Measurements from ENCODE around the gene CREB1.

The CREB1 gene

DNA sequence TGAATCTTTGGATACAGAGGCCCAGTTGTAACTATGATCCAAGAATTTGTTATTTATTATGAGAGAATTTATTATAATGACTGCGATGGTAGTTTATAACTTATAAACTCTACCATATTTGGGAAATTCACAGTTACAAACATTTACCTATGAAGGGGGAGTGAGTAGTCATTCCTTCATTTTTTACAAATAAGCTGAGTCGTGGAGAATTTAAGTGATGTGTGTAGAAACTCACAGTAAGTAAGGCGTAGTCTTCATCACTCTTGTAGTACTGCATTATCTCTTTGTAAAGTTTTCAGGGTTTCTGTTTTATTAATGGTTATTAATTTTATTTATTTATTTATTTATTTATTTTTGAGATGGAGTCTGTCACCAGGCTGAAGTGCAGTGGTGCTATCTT is 13.5 kb downstream of the CREB1 start:
- DNase-seq (ENCODE audit: low read depth, low spot score), result no peak

GRCh38 chr2:207546822-207547221 is 17.1 kb downstream of the CREB1 start:
- no peak for DNase-seq (ENCODE audit: low read depth, low spot score)

- DNase-seq (ENCODE audit: low read depth, low spot score), result no peak
Measured at GRCh38 chr2:207549145-207549544, 19.4 kb downstream of the CREB1 start.

GRCh38 chr2:207558079-207558491 is 28.3 kb downstream of the CREB1 start:
- DNase-seq (ENCODE audit: low read depth, low spot score), result no peak

DNA sequence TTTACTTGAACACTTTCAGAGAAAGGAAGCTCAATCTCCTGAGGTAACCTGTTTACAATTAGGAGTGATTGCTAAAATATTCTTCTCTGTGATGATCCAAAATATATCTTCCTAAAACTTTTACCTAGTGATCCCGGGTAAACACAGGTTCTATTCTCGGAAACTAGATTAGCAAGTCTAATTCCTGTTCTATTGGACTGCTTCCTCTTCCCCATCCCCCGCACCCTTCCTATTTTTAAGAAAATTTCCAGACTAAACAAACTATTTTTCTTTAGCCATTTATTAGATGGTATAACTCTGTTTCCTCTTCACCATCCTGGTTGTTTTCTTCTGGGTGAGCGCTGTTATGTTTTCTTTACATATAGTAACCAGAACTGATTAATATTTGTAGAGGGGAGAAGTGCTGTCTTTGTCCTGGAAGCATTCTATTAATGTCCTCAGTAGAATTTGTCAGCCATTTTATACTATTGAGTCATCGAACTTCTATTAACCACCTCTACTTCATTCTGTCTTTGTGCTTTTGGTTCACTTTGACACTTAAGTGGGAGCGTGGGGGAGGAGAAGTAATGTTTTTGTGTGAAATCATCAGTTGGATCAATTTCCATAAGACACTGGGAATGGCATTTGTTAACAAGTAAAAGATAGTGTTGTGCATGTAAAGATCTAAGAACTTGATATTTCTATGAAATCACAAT is 31.8 kb downstream of the CREB1 start:
- DNase-seq (ENCODE audit: low read depth, low spot score), result no peak

DNA sequence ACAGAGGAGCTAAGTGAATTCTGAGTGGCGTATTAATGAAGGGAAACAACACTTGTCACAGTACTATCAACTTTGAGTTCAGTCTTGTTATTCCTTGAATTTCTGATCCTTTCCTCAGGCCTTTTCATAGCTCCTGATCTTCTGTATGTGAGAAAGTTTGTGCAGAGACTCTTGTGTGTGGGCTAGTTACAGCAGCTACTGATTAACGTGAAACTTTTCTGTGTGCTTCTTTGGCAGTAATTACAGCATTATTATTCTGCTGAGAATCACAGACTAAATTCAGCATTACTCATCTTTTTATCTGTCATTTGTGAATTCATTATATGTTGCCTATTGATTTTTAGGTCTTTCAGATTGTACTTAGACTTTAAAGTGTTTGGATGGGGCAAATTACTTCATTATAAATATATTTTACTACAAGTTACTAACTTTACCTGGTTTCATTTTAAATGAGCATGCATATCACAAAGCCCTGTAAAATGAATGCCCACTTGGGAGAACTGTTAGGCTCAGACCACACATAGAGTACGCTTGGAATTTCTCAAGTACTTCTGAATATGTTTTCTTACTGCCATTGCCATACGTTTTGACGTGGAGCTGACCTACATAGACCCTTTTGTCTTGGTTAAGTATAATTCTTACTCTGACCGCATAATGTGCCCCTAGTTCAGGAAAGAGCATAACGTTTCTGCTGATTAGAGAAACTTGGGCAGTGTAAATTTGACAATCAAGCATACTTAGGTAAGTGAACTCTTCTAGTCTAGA is 36.2 kb downstream of the CREB1 start:
- DNase-seq (ENCODE audit: low read depth, low spot score), result no peak

DNA sequence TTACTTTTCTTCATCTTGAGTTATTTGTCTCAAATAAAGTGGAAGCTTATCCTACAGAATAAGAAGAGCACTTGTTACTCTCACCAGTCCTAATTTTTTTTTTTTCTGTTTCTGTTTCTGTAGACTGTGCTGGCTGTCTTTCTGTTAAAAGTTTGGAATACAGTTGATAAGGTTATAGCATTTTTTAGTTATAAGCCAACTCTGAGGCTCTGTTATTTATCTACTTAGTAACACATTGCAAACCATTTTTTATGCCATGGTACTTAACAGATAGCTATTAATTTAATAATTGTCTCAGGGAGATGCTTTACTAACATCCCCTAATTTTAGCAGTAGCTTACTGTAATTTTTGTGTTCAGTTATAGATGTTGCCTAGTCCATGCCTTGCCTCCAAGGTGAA is 37.9 kb downstream of the CREB1 start:
- DNase-seq (ENCODE audit: low read depth, low spot score), result no peak

DNA sequence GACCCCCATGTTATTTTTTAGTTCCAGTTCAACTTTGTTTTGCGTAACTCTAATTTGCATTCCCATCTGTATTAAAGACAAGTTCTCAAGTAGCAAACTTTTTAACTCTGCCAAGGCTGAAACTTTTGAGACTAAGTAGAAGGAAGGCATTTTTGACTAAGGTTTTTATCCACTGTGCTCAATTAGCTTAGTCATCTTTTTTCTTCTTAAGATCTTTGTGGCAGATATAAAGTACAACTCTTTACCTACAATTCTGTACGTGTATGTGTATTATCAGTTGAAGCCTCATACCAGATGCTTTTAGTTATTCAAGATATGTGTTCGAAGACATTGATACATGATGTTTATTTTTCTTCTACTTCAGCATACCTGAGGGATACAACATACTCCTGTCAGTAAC is 41.6 kb downstream of the CREB1 start:
- DNase-seq (ENCODE audit: low read depth, low spot score), result no peak

- DNase-seq (ENCODE audit: low read depth, low spot score), result no peak
Measured at GRCh38 chr2:207584952-207585351, 55.2 kb downstream of the CREB1 start.

GRCh38 chr2:207587305-207587704 is 57.5 kb downstream of the CREB1 start:
- DNase-seq (ENCODE audit: low read depth, low spot score), result no peak

- DNase-seq (ENCODE audit: low read depth, low spot score), result no peak
Measured at GRCh38 chr2:207589143-207589542, 59.4 kb downstream of the CREB1 start.

GRCh38 chr2:207593277-207593676 is 63.5 kb downstream of the CREB1 start:
- no peak for DNase-seq (ENCODE audit: low read depth, low spot score)

DNA sequence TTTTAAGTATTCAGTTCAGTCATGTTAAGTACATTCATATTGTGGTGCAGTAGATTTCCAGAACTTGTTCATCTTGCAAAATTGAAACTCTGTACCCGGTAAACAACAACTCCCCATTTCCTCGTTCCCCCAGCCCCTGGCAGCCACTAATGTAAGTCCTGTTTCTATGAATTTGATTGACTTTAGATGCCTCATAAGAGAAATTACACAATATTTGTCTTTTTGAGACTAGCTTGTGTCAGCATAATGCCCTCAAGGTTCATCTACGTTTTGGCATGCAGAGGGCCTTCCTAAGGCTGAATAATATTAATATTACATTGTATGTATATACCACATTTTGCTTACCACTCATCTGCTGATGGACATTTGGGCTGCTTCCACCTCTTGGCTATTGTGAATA is 64.5 kb downstream of the CREB1 start:
- no peak for DNase-seq (ENCODE audit: low read depth, low spot score)

DNA sequence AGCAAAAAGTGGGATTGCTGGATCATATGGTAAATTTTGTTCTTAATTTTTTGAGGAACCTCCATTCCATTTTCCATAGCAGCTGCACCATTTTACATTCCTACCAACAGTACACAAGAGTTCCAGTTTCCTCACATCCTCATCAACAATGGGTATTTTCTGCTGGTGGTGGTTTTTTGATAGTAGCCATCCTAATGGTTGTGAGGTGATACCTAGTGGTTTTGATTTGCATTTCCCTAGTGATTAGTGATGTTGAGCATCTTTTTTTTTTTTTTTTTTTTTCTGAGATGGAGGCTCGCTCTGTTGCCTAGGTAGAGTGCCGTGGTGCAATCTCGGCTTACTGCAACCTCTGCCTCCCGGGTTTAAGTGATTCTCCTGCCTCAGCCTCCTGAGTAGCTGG is 65.0 kb downstream of the CREB1 start:
- DNase-seq (ENCODE audit: low read depth, low spot score), result no peak

GRCh38 chr2:207599636-207600035 is 69.9 kb downstream of the CREB1 start:
- no peak for DNase-seq (ENCODE audit: low read depth, low spot score)

DNA sequence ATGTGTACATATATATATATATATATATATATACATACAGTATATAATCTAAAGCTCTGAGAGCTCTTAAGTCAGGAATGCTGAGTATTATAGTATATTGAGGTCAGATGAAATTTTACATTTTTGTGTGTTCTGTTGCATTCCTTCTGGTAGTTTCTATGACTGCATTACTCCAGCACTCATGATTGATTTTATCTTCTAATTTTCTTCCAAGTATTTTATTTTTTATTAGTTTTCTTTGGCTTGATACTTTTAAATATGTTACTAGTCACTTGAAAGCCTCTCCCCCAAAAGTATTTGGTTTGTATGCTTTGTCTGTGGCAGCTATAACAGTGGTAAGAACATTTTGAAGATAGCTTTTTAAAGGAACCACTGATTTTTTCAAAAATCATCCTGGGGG is 70.5 kb downstream of the CREB1 start:
- no peak for DNase-seq (ENCODE audit: low read depth, low spot score)

DNA sequence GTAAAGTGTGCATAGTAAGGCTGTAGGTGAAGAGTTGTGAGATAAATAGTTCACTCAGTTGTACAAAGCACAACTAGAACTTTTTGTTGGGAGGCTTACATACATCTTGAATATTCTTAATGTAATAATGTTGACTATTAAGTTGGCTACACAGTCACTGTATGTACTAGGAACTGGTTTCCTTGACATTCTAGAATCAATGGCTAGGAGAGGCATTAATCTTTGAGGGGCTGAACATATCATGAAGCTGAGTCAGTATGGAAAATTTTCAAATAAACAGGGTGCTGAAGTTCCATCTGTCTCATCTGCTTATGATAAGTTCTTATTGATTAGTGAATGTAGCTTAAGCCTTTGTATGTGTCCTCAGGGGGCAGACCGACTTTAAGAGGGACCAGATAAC is 72.0 kb downstream of the CREB1 start:
- no peak for DNase-seq (ENCODE audit: low read depth, low spot score)

DNA sequence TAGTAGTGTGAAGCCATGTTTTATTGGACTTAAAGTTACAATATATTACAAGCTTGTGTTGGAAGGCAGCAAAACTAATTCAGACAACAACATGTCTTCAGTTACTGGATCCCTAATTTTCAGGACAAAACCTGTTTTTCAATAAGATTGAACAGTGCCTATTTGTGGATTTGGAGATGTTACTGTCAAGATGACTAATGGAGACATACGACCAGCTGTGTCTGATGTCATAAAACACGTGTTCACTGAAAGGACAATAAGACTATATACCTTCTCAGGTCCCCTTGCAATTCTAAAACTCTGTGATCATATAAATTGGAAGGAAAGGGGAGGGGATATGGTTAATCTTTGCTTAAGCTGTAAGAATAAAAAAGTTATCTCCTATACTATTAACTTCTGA is 73.7 kb downstream of the CREB1 start:
- DNase-seq (ENCODE audit: low read depth, low spot score), result no peak

DNA sequence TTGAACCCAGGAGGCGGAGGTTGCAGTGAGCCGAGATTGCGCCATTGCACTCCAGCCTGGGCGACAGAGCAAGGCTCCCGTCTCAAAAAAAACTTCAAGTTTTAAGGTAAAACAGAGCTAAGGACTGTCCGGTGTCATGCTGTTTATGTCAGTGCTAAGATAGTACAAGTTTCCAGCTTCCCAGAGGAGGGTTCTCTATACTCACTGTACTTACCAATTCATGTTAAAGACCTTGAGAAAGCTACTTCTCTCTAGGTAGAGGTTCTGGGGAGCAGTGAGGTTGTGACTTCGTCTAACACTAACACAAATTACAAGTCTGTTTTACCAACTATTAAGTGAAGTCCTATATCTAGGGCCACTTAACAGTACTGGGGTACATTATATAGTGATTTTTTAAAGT is 76.6 kb downstream of the CREB1 start:
- no peak for DNase-seq (ENCODE audit: low read depth, low spot score)

DNA sequence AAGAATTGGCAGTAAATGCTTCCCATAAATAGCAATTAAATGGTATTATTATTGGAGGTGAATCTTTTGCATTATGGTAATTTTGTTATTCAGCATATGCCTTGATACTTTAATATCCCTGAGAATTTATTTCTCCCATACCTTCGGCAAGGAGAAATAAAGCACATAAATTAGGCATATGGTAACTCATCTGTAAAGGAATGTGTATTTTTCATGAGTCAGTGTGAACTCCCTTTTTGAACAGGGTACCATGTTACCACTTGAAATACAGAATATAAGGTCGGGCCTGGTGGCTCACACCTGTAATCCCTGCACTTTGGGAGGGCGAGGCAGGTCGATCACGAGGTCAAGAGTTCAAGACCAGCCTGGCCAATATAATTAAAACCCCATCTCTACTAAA is 77.1 kb downstream of the CREB1 start:
- no peak for DNase-seq (ENCODE audit: low read depth, low spot score)

DNA sequence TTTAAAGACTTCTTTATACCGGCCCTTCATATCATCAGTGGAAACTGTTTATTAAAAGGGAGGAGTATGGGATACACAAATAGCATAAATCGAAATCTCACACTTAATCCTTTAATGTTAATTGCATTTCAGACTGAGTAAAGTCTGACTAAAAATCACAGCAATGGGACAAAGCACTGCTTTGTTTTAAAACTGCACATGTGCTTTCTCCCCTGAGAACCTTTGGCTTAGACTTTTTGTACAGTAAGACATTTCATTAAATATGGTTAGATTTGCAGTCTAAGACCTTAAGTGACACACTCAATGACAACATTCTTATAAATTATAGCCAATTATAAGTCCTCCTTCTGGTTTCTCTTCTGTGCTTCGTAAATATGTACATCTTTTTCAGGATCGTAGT is 83.0 kb downstream of the CREB1 start:
- DNase-seq (ENCODE audit: low read depth, low spot score), result no peak

DNA sequence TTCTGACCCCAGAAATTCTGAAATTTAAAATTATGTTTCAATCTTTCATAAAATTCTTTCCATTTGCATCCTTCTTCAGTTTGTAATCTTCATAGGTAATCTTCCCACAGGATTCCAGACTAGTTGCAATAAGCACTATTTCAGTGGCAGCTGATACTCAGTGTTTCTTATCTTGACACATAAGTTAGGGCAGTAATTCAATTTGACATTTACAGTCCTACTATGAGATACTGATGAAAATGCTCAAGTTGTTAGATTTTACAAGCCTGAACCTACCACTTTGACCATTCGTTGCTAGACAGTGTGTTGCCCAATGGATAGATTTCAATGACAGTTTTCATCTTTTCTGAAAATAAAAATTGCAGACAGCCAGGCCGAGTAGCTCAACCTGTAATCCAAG is 85.1 kb downstream of the CREB1 start:
- no peak for DNase-seq (ENCODE audit: low read depth, low spot score)

DNA sequence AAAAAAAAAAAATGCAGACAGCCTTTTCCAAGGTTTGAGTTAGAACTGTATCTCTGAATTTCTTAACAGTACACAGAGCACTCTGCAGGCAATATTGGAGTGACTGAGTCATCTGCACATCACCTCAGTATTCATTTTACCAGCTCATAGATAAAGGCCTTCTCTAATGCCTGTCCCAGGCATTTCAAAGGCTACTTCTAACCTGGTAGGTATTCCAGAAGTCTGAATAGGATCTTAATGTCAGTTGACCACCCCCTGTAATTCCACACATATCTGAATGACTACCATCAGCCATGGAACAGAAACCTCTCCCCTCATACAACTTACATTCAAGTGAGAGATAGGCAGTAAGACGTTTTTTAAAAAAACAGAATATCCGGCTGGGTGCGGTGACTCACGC is 86.4 kb downstream of the CREB1 start:
- no peak for DNase-seq (ENCODE audit: low read depth, low spot score)
